Testis (tissue), 3 donors: ENCODE results near the gene RFX6. TPM values are rescaled to one million over a fixed set of nuclear protein-coding genes. Genes with fewer than 3 reads are reported as not detected.

Source experiments
- DNase-seq: peaks from one replicate; pipeline ENCODE4 v3.0.0-alpha.2; 2019
- H3K27ac ChIP-seq, 2 donors: fragments of 200-600 bp; sonication (generic); one replicate each; pipeline ENCODE4 v1.5.1; 2019
- H3K27me3 ChIP-seq: fragments of 200-600 bp; sonication (generic); one replicate; pipeline ENCODE4 v1.5.1; 2019
- H3K36me3 ChIP-seq: fragments of 200-600 bp; sonication (generic); one replicate; pipeline ENCODE4 v1.5.1; 2017; ENCODE audit warnings: low read depth; ENCODE audit errors: missing control alignments
- H3K4me1 ChIP-seq: fragments of 200-600 bp; sonication (generic); one replicate; pipeline ENCODE4 v1.5.1; 2019
- H3K4me3 ChIP-seq, 2 donors: fragments of 200-600 bp; sonication (generic); one replicate each; pipeline ENCODE4 v1.5.1; 2017 to 2019
- H3K9me3 ChIP-seq: fragments of 200-600 bp; sonication (generic); one replicate; pipeline ENCODE4 v1.5.1; 2017
- POLR2A ChIP-seq: fragments of 450-650 bp; IDR thresholded peaks from one replicate; pipeline ENCODE4 v1.6.1; 2017; ENCODE audit warnings: antibody characterized with exemption, mild to moderate bottlenecking, moderate library complexity
- WGBS, 2 donors: methylation state at CpG; one replicate each; pipeline ENCODE4 v1.1.5; 2018; 5-methylcytosine and 5-hydroxymethylcytosine counted together
- intact Hi-C: fragments of 100-400 bp; cut with DNase I; formaldehyde crosslinking; loops from one replicate; pipeline ENCODE4 v1.15.1; 2023; ENCODE audit warnings: low total_unique reads
- polyA plus RNA-seq: library from polyadenylated mRNA; stranded (reverse); fragments of 350-450 nt; fragmentation: Illumina TruSeq; extraction: RNeasy Lipid Tissue Mini Kit (QIAGEN cat#74804); gene quantifications from one replicate; pipeline ENCODE4 v1.2.3, GENCODE V29; 2014; ENCODE audit warnings: low read depth, low replicate concordance; ENCODE audit not compliant: insufficient read depth
- total RNA-seq, 2 donors: library from RNA; depleted of rRNA; stranded (reverse); fragments of >200 nt; gene quantifications; one replicate each; pipeline ENCODE4 v1.2.3, GENCODE V29; 2016
- TF ChIP-seq, protein P1 (sequence below), 3 experiments: fragments of 450-650 bp in 2 of 3; fragments of 200-600 bp in 1 of 3; sonication (generic) in 1 of 3; IDR thresholded peaks; one replicate each; pipeline ENCODE4 v1.5.1; 2016 to 2019; ENCODE audit warnings: antibody characterized with exemption in 3 of 3, mild to moderate bottlenecking in 2 of 3, moderate library complexity in 1 of 3

The RFX6 gene
- total and polyA plus RNA-seq, 3 donors from 2014 or later = 0.93 to 0.99 (median 0.94) TPM

- no peak overlapping the region for H3K4me3 ChIP-seq
- no peak for TF ChIP-seq POLR2A
- TF ChIP-seq, protein P1, sequence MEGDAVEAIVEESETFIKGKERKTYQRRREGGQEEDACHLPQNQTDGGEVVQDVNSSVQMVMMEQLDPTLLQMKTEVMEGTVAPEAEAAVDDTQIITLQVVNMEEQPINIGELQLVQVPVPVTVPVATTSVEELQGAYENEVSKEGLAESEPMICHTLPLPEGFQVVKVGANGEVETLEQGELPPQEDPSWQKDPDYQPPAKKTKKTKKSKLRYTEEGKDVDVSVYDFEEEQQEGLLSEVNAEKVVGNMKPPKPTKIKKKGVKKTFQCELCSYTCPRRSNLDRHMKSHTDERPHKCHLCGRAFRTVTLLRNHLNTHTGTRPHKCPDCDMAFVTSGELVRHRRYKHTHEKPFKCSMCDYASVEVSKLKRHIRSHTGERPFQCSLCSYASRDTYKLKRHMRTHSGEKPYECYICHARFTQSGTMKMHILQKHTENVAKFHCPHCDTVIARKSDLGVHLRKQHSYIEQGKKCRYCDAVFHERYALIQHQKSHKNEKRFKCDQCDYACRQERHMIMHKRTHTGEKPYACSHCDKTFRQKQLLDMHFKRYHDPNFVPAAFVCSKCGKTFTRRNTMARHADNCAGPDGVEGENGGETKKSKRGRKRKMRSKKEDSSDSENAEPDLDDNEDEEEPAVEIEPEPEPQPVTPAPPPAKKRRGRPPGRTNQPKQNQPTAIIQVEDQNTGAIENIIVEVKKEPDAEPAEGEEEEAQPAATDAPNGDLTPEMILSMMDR (IDR thresholded peaks at IDR 0.05) = no peak
- peaks cover 5% of the 10 kb centered on the region for H3K9me3 ChIP-seq
- no peaks in the 10 kb centered on the region for H3K36me3 ChIP-seq
- intact Hi-C loops = no loop called here
- no peak for DNase-seq
- no peaks in the 10 kb centered on the region for H3K4me1 ChIP-seq
- H3K27me3 ChIP-seq = no peaks in the 10 kb centered on the region
- H3K27ac ChIP-seq = no peak overlapping the region
Measured at GRCh38 chr6:116859264-116859663, 17.8 kb upstream of the RFX6 start.

GRCh38 chr6:116866281-116866871 is 10.7 kb upstream of the RFX6 start:
- intact Hi-C loops = no loop called here
- no peaks in the 10 kb centered on the region for H3K27me3 ChIP-seq
- 92 to 100% methylated on average over 3 of the region's 3 CpGs for WGBS, 2 donors
- H3K4me3 ChIP-seq = no peak overlapping the region
- TF ChIP-seq POLR2A = no peak
- TF ChIP-seq, protein P1 (IDR thresholded peaks at IDR 0.05) = no peak
- DNase-seq = no peak
- no peak overlapping the region for H3K27ac ChIP-seq
- H3K36me3 ChIP-seq = no peaks in the 10 kb centered on the region
- H3K9me3 ChIP-seq = no peaks in the 10 kb centered on the region
- H3K4me1 ChIP-seq = no peaks in the 10 kb centered on the region

- no peak overlapping the region for H3K27ac ChIP-seq
- no peaks in the 10 kb centered on the region for H3K27me3 ChIP-seq
- no peak overlapping the region for H3K4me3 ChIP-seq
- no peak for DNase-seq
- no peaks in the 10 kb centered on the region for H3K36me3 ChIP-seq
- TF ChIP-seq, protein P1 (IDR thresholded peaks at IDR 0.05) = no peak
- TF ChIP-seq POLR2A = no peak
- no peaks in the 10 kb centered on the region for H3K9me3 ChIP-seq
- intact Hi-C loops = no loop called here
- no peaks in the 10 kb centered on the region for H3K4me1 ChIP-seq
- 86 to 89% methylated on average over 4 of the region's 4 CpGs for WGBS, 2 donors
Measured at GRCh38 chr6:116872771-116873170, 4.3 kb upstream of the RFX6 start.

GRCh38 chr6:116876107-116876506 is 935 bp upstream of the RFX6 start:
- no peak for DNase-seq
- Histone ChIP-seq H3K36me3 (no peaks in the 10 kb centered on the region), H3K4me3 (no peak overlapping the region), H3K9me3 (no peaks in the 10 kb centered on the region), H3K4me1 (no peaks in the 10 kb centered on the region), H3K27me3 (no peaks in the 10 kb centered on the region), H3K27ac (no peak overlapping the region)
- WGBS, 2 donors = 19 to 20% methylated on average over 8 of the region's 8 CpGs
- intact Hi-C loops = no loop called here
- TF ChIP-seq, protein P1 (IDR thresholded peaks at IDR 0.05) = no peak
- no peak for TF ChIP-seq POLR2A

- intact Hi-C loops = no loop called here
- Histone ChIP-seq H3K36me3 (no peaks in the 10 kb centered on the region), H3K27ac (no peak overlapping the region), H3K9me3 (no peaks in the 10 kb centered on the region), H3K4me3 (no peak overlapping the region), H3K4me1 (no peaks in the 10 kb centered on the region), H3K27me3 (no peaks in the 10 kb centered on the region)
- DNase-seq = no peak
- no peak for TF ChIP-seq POLR2A
- TF ChIP-seq, protein P1 (IDR thresholded peaks at IDR 0.05) = no peak
- 12 to 13% methylated on average over 10 of the region's 10 CpGs for WGBS, 2 donors
Measured at GRCh38 chr6:116877743-116878142, 701 bp downstream of the RFX6 start.
